Panc1 (cell line): ENCODE data around the gene PAX1. TPM values are rescaled to one million over a fixed set of nuclear protein-coding genes. Genes with fewer than 3 reads are reported as not detected.

Experiments
- ATAC-seq: fragments of 200-7000 bp; cut with Tn5 transposase; 2 replicates; pipeline ENCODE4 v1.9.1; 2020; ENCODE audit warnings: mild to moderate bottlenecking, moderate library complexity
- BruUV-seq: library from RNA; stranded (reverse); fragments of 400-500 nt; replicated peaks from 2 replicates; lab custom pipeline; 2021; lab: Mats Ljungman, UMichigan
- CTCF ChIA-PET: fragments of 300-600 bp; sonication (Branson Sonifier 250); formaldehyde crosslinking; loops from one replicate; lab custom pipeline; 2022; ENCODE audit warnings: antibody characterized with exemption; lab: Charles Lee
- POLR2A ChIA-PET: fragments of 300-600 bp; sonication (Branson Sonifier 250); formaldehyde crosslinking; loops from one replicate; lab custom pipeline; 2022; ENCODE audit warnings: antibody characterized with exemption; lab: Charles Lee
- DNase-seq: peaks from one replicate; pipeline ENCODE4 v3.0.0-alpha.2; 2010; ENCODE audit warnings: low read depth, low spot score
- H3K27ac ChIP-seq: 2 replicates; pipeline ENCODE4 v1.5.1; 2011; ENCODE audit warnings: mild to moderate bottlenecking, low read length, inconsistent platforms
- H3K27me3 ChIP-seq: fragments of 200-500 bp; sonication (Bioruptor generic); 2 replicates; pipeline ENCODE4 v1.6.0; 2014; ENCODE audit warnings: low read length, inconsistent platforms; ENCODE audit not compliant: control insufficient read depth, insufficient read depth
- H3K36me3 ChIP-seq: fragments of 200-500 bp; sonication (Bioruptor generic); 2 replicates; pipeline ENCODE4 v1.5.1; 2014; ENCODE audit warnings: inconsistent platforms, mild to moderate bottlenecking, low read length, moderate library complexity; ENCODE audit not compliant: control insufficient read depth, insufficient read depth
- H3K4me1 ChIP-seq: 2 replicates; pipeline ENCODE4 v1.5.1; 2011; ENCODE audit warnings: inconsistent platforms, mild to moderate bottlenecking, low read length, moderate library complexity; ENCODE audit not compliant: control insufficient read depth, insufficient read depth
- H3K4me3 ChIP-seq, 2 experiments: 2 replicates each; pipeline ENCODE4 v1.5.1; 2011 to 2012; ENCODE audit warnings: low read depth in 2 of 2, low read length in 2 of 2, mild to moderate bottlenecking in 2 of 2, inconsistent platforms in 1 of 2, moderate library complexity in 1 of 2
- H3K9me3 ChIP-seq: fragments of 200-500 bp; sonication (Bioruptor generic); 2 replicates; pipeline ENCODE4 v1.5.1; 2014; ENCODE audit warnings: low read depth, mild to moderate bottlenecking, inconsistent platforms, low read length, moderate library complexity; ENCODE audit not compliant: control insufficient read depth, insufficient read depth
- POLR2AphosphoS5 ChIP-seq: IDR thresholded peaks from 2 replicates; pipeline ENCODE4 v1.6.1; 2012; ENCODE audit warnings: mild to moderate bottlenecking, low read depth, low read length, moderate library complexity
- REST ChIP-seq, 2 experiments: IDR thresholded peaks; 2 replicates each; pipeline ENCODE4 v1.6.1; 2011 to 2012; ENCODE audit warnings: low read depth in 2 of 2, control low read depth in 1 of 2, low read length in 1 of 2, mild to moderate bottlenecking in 1 of 2, moderate library complexity in 1 of 2; ENCODE audit not compliant: insufficient read depth in 1 of 2
- SIN3A ChIP-seq: IDR thresholded peaks from 2 replicates; pipeline ENCODE4 v1.6.1; 2012; ENCODE audit warnings: low read depth, mild to moderate bottlenecking, low read length, moderate library complexity, borderline replicate concordance; ENCODE audit not compliant: insufficient read depth
- TCF7L2 ChIP-seq: IDR thresholded peaks from 2 replicates; pipeline ENCODE4 v1.6.1; 2011; ENCODE audit warnings: mild to moderate bottlenecking, low read depth, low read length, inconsistent platforms
- in situ Hi-C: cut with HindIII; loops from 2 replicates; pipeline ENCODE4 v1.10.0; 2016; ENCODE audit warnings: low sequenced_read_pairs, low pct_unique_long_range_greater_than_20kb
- intact Hi-C: fragments of 100-400 bp; cut with micrococcal nuclease; formaldehyde crosslinking; loops from one replicate; pipeline ENCODE4 v1.10.0; 2022; ENCODE audit not compliant: unreplicated experiment
- total RNA-seq: library from RNA; stranded (reverse); gene quantifications from one replicate; pipeline ENCODE4 v1.2.1, GENCODE V29; 2021; ENCODE audit not compliant: unreplicated experiment
- TF ChIP-seq, protein P1 (sequence below): fragments of 450-650 bp; IDR thresholded peaks from 2 replicates; pipeline ENCODE4 v1.5.1; 2017; ENCODE audit warnings: mild to moderate bottlenecking

Gene PAX1
- total RNA-seq, 1 experiment from 2014 or later: not detected

DNA sequence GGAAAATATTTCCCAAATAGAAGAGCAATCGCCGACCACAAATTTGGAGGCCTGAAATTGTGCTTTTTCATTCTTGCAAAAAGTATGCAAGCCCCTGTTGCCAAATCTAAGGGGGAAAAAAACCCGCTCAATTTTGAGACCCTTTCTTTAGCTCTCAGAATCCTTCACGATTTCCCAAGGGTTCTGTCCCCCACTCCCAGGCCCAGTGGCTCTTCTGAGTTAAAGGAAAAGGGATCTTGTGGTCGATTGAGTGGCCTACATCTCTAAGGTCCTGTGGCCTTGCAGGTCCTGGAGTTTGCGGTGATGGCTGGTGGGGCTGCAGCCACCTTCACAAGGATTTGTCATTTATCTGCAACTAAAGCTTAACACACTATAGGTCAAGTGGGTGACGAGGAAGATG lies 1.8 kb downstream of the PAX1 start (continued):
- no peak for TF ChIP-seq SIN3A

DNA sequence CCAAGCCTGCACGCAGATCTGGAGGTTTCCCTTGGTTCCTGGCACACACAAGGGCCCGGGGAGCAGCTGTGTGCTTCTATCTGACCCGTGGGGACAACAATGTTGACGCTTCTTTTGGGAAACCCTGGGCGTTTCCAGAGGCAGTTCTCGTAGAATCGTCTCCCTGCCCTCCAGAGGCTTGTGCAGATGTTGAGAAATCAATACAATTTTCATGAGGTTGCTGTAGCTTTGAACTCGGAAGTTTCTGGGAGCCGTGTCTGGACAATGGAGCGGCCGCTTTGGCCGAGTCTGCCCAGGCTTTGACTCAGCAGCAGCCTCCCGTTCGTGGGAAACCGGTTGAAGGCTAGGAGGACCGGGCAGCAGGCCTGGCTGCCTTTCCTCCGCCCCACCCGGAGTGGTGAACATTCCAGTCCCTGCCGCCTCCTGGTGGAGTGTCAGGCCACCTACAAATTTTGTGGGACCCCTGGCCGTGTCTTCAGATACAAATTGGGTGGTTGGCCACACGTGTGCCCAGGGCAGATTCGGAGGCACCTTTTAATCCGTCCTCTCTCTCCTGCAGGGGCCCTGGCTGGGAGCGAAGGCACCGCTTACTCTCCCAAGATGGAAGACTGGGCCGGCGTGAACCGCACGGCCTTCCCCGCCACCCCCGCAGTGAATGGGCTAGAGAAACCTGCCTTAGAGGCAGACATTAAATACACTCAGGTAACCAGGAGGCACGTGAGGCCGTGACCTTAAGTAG lies 2.7 kb downstream of the PAX1 start:
- H3K27me3 ChIP-seq: no peaks in the 10 kb centered on the region
- ChIA-PET CTCF (no interaction called here), POLR2A (no interaction called here)
- no peak for ATAC-seq
- no peak for DNase-seq
- no peaks in the 10 kb centered on the region for H3K4me1 ChIP-seq
- intact Hi-C loops (no loop called here), in situ Hi-C loops (no loop called here)
- H3K4me3 ChIP-seq: no peak overlapping the region
- no TSS peak for BruUV-seq
- no peaks in the 10 kb centered on the region for H3K36me3 ChIP-seq
- TF ChIP-seq SIN3A (no peak), TCF7L2 (no peak), POLR2AphosphoS5 (no peak), REST (IDR thresholded peaks at IDR 0.05; ENCODE audit: insufficient read depth in 1 of 2, low read depth in 2 of 2, low read length in 1 of 2) (no peak)
- TF ChIP-seq, protein P1, sequence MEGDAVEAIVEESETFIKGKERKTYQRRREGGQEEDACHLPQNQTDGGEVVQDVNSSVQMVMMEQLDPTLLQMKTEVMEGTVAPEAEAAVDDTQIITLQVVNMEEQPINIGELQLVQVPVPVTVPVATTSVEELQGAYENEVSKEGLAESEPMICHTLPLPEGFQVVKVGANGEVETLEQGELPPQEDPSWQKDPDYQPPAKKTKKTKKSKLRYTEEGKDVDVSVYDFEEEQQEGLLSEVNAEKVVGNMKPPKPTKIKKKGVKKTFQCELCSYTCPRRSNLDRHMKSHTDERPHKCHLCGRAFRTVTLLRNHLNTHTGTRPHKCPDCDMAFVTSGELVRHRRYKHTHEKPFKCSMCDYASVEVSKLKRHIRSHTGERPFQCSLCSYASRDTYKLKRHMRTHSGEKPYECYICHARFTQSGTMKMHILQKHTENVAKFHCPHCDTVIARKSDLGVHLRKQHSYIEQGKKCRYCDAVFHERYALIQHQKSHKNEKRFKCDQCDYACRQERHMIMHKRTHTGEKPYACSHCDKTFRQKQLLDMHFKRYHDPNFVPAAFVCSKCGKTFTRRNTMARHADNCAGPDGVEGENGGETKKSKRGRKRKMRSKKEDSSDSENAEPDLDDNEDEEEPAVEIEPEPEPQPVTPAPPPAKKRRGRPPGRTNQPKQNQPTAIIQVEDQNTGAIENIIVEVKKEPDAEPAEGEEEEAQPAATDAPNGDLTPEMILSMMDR: no peak
- H3K9me3 ChIP-seq: no peaks in the 10 kb centered on the region
- no peak overlapping the region for H3K27ac ChIP-seq

DNA sequence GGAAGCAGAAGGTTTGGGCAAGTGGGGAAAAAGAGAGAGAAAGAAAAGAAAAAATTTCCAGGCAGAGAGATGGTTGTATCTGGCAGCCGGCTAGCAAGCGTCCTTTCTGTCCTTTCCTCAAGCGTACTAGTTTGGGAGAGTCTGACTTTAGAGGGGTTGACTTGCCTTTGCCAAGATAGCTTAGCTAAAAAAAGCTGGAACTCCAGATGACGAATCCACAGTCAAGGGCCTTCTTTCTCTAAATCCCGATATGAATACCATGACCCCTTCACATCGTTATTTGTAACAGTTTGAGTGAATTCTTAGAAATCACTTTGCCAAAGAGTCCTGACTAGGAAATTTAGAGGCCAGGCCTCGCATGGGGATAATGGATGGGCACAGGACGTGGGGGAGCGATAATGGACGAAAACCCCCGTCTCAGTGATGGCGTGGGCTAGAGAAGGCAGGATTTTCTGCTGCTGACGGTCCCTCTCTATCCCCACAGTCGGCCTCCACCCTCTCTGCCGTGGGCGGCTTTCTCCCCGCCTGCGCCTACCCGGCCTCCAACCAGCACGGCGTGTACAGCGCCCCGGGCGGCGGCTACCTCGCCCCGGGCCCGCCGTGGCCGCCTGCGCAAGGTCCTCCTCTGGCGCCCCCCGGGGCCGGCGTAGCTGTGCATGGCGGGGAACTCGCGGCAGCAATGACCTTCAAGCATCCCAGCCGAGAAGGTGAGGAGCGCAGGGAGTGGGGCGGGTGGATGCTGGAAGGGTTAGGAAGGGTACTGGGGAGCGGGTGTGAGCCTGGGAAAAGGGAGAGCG lies 3.5 kb downstream of the PAX1 start:
- Histone ChIP-seq H3K9me3 (no peaks in the 10 kb centered on the region), H3K4me3 (no peak overlapping the region), H3K36me3 (no peaks in the 10 kb centered on the region), H3K27me3 (no peaks in the 10 kb centered on the region), H3K4me1 (no peaks in the 10 kb centered on the region), H3K27ac (no peak overlapping the region)
- intact Hi-C loops (no loop called here), in situ Hi-C loops (no loop called here)
- POLR2A ChIA-PET: no interaction called here
- DNase-seq: no peak
- CTCF ChIA-PET: no interaction called here
- TF ChIP-seq, protein P1: no peak
- no peak for TF ChIP-seq SIN3A
- TF ChIP-seq TCF7L2: no peak
- no peak for TF ChIP-seq REST (IDR thresholded peaks at IDR 0.05; ENCODE audit: insufficient read depth in 1 of 2, low read depth in 2 of 2, low read length in 1 of 2)
- TF ChIP-seq POLR2AphosphoS5: no peak
- no peak for ATAC-seq
- no TSS peak for BruUV-seq
